Measurements from ENCODE around the gene PALM3.
A peak's percentile ranks its signal among the peaks of the same experiment; 100 is the strongest.

PALM3 gene

GRCh38 chr19:14072535-14073260 is 10.8 kb upstream of the PALM3 start, which contains the start of gene MISP3:
Gene MISP3, plus strand, starts transcription at chr19:14072786. Its CDS starts 524 bp downstream, at chr19:14073310.
- no peak for DNase-seq (ENCODE audit: low read depth)
- peak within 1 kb of the TSS; percentile 55 for H3K4me3 ChIP-seq (ENCODE audit: low read depth, low read length)
- no peak for TF ChIP-seq CTCF (IDR thresholded peaks at IDR 0.05; ENCODE audit: low read depth, low read length, missing control alignments)
- in situ Hi-C loops (cut with HindIII; ENCODE audit: low sequenced_read_pairs), result no loop called here

GRCh38 chr19:14070268-14071050 is 8.6 kb upstream of the PALM3 start:
- H3K4me3 ChIP-seq (ENCODE audit: low read depth, low read length), result no peak overlapping the region
- TF ChIP-seq CTCF (IDR thresholded peaks at IDR 0.05; ENCODE audit: low read depth, low read length, missing control alignments), result no peak
- DNase-seq (ENCODE audit: low read depth), result no peak
- in situ Hi-C loops (cut with HindIII; ENCODE audit: low sequenced_read_pairs), result no loop called here

- in situ Hi-C loops (cut with HindIII; ENCODE audit: low sequenced_read_pairs), result no loop called here
- DNase-seq (ENCODE audit: low read depth), result no peak
These were observed 4.3 kb upstream of the PALM3 start for GRCh38 chr19:14066134-14066533.

GRCh38 chr19:14063105-14063504 is 1.2 kb upstream of the PALM3 start:
- in situ Hi-C loops (cut with HindIII; ENCODE audit: low sequenced_read_pairs), result no loop called here
- H3K4me3 ChIP-seq (ENCODE audit: low read depth, low read length), result no peak overlapping the region
- no peak for TF ChIP-seq CTCF (IDR thresholded peaks at IDR 0.05; ENCODE audit: low read depth, low read length, missing control alignments)
- DNase-seq (ENCODE audit: low read depth), result no peak

More at GRCh38 chr19:14066134-14066533, 4.3 kb upstream of the PALM3 start:
- TF ChIP-seq CTCF (IDR thresholded peaks at IDR 0.05; ENCODE audit: low read depth, low read length, missing control alignments), result no peak
- H3K4me3 ChIP-seq (ENCODE audit: low read depth, low read length), result no peak overlapping the region

- no peak for DNase-seq (ENCODE audit: low read depth)
- no peak for TF ChIP-seq CTCF (IDR thresholded peaks at IDR 0.05; ENCODE audit: low read depth, low read length, missing control alignments)
- in situ Hi-C loops (cut with HindIII; ENCODE audit: low sequenced_read_pairs), result no loop called here
- H3K4me3 ChIP-seq (ENCODE audit: low read depth, low read length), result no peak overlapping the region
These were observed 631 bp upstream of the PALM3 start for GRCh38 chr19:14062558-14062855.

- in situ Hi-C loops (cut with HindIII; ENCODE audit: low sequenced_read_pairs), result no loop called here
- no peak for DNase-seq (ENCODE audit: low read depth)
- no peak overlapping the region for H3K4me3 ChIP-seq (ENCODE audit: low read depth, low read length)
- no peak for TF ChIP-seq CTCF (IDR thresholded peaks at IDR 0.05; ENCODE audit: low read depth, low read length, missing control alignments)
These were observed 661 bp downstream of the PALM3 start for GRCh38 chr19:14061081-14061749.
